Lung (tissue), 12 donors: ENCODE data around the gene FOXJ2. TPM values are rescaled to one million over a fixed set of nuclear protein-coding genes. Genes with fewer than 3 reads are reported as not detected.

Source experiments
- ATAC-seq: fragments of 200-7000 bp; cut with Tn5 transposase; one replicate; pipeline ENCODE4 v1.9.1; 2020; ENCODE audit warnings: moderate number of reproducible peaks; ENCODE audit not compliant: insufficient read depth, low FRiP score
- DNase-seq, 3 donors: peaks; one replicate each; pipeline ENCODE4 v3.0.0-alpha.2; 2013 to 2017
- H3K27ac ChIP-seq, 2 donors: one replicate each; pipeline ENCODE4 v1.5.1; 2013; ENCODE audit warnings: mild to moderate bottlenecking in 2 of 2, moderate library complexity in 2 of 2, control low read depth in 1 of 2, inconsistent platforms in 1 of 2, low read depth in 1 of 2, low read length in 1 of 2
- H3K27me3 ChIP-seq, 3 donors: one replicate each; pipeline ENCODE4 v1.5.1; 2013; ENCODE audit warnings: low read length in 2 of 3; ENCODE audit not compliant: control insufficient read depth in 3 of 3, insufficient read depth in 3 of 3
- H3K36me3 ChIP-seq, 4 donors: one replicate each; pipeline ENCODE4 v1.5.1; 2013; ENCODE audit warnings: low read length in 4 of 4, mild to moderate bottlenecking in 1 of 4, moderate library complexity in 1 of 4; ENCODE audit not compliant: control insufficient read depth in 4 of 4, insufficient read depth in 4 of 4
- H3K4me1 ChIP-seq, 5 donors: one replicate each; pipeline ENCODE4 v1.5.1; 2013; ENCODE audit warnings: low read length in 5 of 5, mild to moderate bottlenecking in 2 of 5, moderate library complexity in 1 of 5; ENCODE audit not compliant: control insufficient read depth in 5 of 5, insufficient read depth in 5 of 5
- H3K4me3 ChIP-seq: one replicate; pipeline ENCODE4 v1.5.1; 2013; ENCODE audit warnings: mild to moderate bottlenecking, control low read depth, moderate library complexity
- H3K9ac ChIP-seq, 2 donors: one replicate each; pipeline ENCODE4 v1.5.1; 2013; ENCODE audit warnings: low read length in 2 of 2, control low read depth in 1 of 2; ENCODE audit not compliant: insufficient read depth in 1 of 2
- H3K9me3 ChIP-seq, 4 donors: one replicate each; pipeline ENCODE4 v1.5.1; 2013; ENCODE audit warnings: low read length in 3 of 4, mild to moderate bottlenecking in 1 of 4, moderate library complexity in 1 of 4; ENCODE audit not compliant: control insufficient read depth in 4 of 4, insufficient read depth in 3 of 4
- WGBS, 2 donors: extraction: QIAGEN DNeasy Blood & Tissue Kit; methylation state at CpG; one replicate each; pipeline ENCODE4 v1.1.7; 2013; 5-methylcytosine and 5-hydroxymethylcytosine counted together
- polyA plus RNA-seq, 2 donors: library from polyadenylated mRNA; stranded (reverse); fragments of 200-250 nt; gene quantifications; one replicate each; pipeline ENCODE4 v1.2.1, GENCODE V29; 2013
- total RNA-seq, 2 donors: library from RNA; depleted of rRNA in 1 of 2; stranded (reverse); fragments of >200 nt in 1 of 2; gene quantifications; one replicate each; pipeline ENCODE4 v1.2.1, GENCODE V29; 2014 to 2021
- TF ChIP-seq, protein P1 (sequence below): IDR thresholded peaks from 2 replicates; pipeline ENCODE4 v1.5.1; 2012; ENCODE audit warnings: mild to moderate bottlenecking; ENCODE audit errors: control extremely low read depth, extremely low read depth
- donor health status: control.
- donor health status: control.
- donor health status: Bipolar disorder and iron deficiency.
- donor health status: healthy.
- donor health status: DM: yes; HTN: yes; CAD: no.

FOXJ2 gene
- total and polyA plus RNA-seq, 4 donors = 8.3 to 16.7 (median 11.8) TPM

DNA sequence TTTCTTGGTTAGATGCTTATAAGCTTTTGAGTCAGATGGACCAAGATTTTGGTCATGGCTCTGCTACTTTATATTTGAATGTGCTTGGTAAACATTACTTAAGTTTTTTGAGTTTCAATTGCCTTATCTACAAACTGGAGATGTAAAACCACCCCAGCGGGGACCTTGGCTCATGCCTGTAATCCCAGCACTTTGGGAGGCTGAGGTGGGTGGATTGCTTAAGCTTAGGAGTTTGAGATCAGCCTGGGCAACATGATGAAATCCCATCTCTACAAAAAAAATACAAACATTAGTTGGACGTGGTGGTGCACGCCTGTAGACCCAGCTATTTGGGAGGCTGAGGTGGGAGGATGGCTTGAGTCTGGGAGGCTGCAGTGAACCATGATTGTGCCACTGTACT lies 60.8 kb downstream of the FOXJ2 start:
- ATAC-seq = no peak
- DNase-seq = no peak
- TF ChIP-seq, protein P1, sequence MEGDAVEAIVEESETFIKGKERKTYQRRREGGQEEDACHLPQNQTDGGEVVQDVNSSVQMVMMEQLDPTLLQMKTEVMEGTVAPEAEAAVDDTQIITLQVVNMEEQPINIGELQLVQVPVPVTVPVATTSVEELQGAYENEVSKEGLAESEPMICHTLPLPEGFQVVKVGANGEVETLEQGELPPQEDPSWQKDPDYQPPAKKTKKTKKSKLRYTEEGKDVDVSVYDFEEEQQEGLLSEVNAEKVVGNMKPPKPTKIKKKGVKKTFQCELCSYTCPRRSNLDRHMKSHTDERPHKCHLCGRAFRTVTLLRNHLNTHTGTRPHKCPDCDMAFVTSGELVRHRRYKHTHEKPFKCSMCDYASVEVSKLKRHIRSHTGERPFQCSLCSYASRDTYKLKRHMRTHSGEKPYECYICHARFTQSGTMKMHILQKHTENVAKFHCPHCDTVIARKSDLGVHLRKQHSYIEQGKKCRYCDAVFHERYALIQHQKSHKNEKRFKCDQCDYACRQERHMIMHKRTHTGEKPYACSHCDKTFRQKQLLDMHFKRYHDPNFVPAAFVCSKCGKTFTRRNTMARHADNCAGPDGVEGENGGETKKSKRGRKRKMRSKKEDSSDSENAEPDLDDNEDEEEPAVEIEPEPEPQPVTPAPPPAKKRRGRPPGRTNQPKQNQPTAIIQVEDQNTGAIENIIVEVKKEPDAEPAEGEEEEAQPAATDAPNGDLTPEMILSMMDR = no peak
- Histone ChIP-seq H3K4me3 (no peak overlapping the region), H3K9me3 (no peaks in the 10 kb centered on the region), H3K9ac (no peak overlapping the region), H3K27me3 (no peaks in the 10 kb centered on the region), H3K27ac (no peak overlapping the region), H3K4me1 (peaks cover 0 to 2% (median 0%) of the 10 kb centered on the region in 5 donors), H3K36me3 (peaks cover 27 to 62% (median 51%) of the 10 kb centered on the region in 4 donors)
- 92 to 94% methylated on average over 3 of the region's 3 CpGs for WGBS, 2 donors

DNA sequence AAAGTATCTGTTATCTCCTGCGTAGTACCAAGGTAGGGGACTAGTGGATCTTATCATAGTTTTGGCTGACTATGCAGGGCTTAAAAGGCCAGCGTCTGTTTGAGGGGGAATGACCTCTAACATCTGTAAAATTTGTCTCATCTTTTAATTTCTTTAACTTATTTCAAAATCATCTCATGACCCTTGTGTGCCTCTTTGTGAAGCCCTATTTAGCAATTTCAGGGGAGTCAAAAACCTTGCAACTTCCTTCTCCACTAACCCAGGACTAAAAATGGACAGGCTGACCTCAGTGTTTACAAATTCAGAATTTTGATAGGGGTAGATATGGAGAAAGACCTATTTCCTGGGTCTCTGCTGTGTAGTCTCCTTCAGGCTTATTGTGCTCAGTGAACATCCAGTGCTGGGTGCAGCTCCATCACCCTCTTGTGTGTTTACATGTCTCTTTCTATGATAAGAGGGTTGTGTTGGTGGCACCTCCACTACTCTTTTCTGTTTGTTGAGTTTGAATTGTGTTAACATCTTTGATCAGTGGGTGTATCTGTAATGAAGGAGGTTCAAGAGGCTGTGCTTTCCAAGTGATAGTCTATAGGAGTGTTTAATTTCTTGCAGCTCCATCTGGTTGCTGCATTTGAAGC lies 63.9 kb downstream of the FOXJ2 start:
- Histone ChIP-seq H3K9me3 (no peaks in the 10 kb centered on the region), H3K27ac (no peak overlapping the region), H3K4me3 (no peak overlapping the region), H3K9ac (no peak overlapping the region), H3K27me3 (no peaks in the 10 kb centered on the region), H3K36me3 (peaks cover 27 to 49% (median 41%) of the 10 kb centered on the region in 4 donors), H3K4me1 (no peaks in the 10 kb centered on the region)
- no peak for ATAC-seq
- TF ChIP-seq, protein P1 = no peak
- no peak for DNase-seq
- 67 to 81% methylated on average over 2 of the region's 2 CpGs for WGBS, 2 donors

DNA sequence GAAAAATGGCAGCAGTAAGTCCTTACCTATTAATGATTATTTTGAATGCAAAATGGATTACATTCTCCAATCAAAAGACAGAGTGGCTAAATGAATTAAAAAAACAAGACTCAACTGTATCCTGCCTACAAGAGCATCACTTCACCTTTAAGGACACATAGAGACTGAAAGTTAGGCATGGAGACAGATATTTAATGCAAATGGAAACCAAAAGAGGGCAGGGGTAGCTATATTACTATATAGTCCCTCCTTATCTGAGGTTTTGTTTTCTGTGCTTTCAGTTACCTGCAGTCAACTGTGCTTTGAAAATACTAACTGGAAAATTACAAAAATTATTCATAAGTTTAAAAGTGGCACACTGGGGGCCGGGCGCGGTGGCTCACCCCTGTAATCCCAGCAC lies 66.7 kb downstream of the FOXJ2 start:
- TF ChIP-seq, protein P1 = no peak
- DNase-seq (no peak), ATAC-seq (no peak)
- Histone ChIP-seq H3K27ac (no peak overlapping the region), H3K4me1 (no peaks in the 10 kb centered on the region), H3K9me3 (peaks cover 0 to 3% (median 0%) of the 10 kb centered on the region in 4 donors), H3K36me3 (peaks cover 12 to 29% (median 21%) of the 10 kb centered on the region in 4 donors), H3K27me3 (no peaks in the 10 kb centered on the region), H3K9ac (no peak overlapping the region), H3K4me3 (no peak overlapping the region)
- WGBS, 2 donors = 96 to 98% methylated on average over 3 of the region's 3 CpGs

Other genes starting within 250 kb of the FOXJ2 start
- gene NANOG, start 243.3 kb upstream of the FOXJ2 start, total RNA-seq = under 1 TPM; 0.23 to 0.49 TPM
- not detected for gene NANOG, start 243.3 kb upstream of the FOXJ2 start, polyA plus RNA-seq
- gene SLC2A14, start 159.8 kb upstream of the FOXJ2 start, total RNA-seq = under 1 TPM in 1 of 2 donors, not detected in 1; 0.12 TPM
- under 1 TPM in 1 of 2 donors, not detected in 1; 0.17 TPM for gene SLC2A14, start 159.8 kb upstream of the FOXJ2 start, polyA plus RNA-seq
- gene SLC2A3, start 96.5 kb upstream of the FOXJ2 start, total RNA-seq = 100 to 1,000 TPM; 112 to 435 TPM
- gene SLC2A3, start 96.5 kb upstream of the FOXJ2 start, polyA plus RNA-seq = 100 to 1,000 TPM in 1 of 2 donors, 10 to 100 TPM in 1; 13.4 to 140 TPM
- 10 to 100 TPM; 10.3 to 42.2 TPM for gene C3AR1, start 33.6 kb downstream of the FOXJ2 start, total RNA-seq
- 100 to 1,000 TPM in 1 of 2 donors, 1 to 10 TPM in 1; 6.9 to 209 TPM for gene C3AR1, start 33.6 kb downstream of the FOXJ2 start, polyA plus RNA-seq
- gene NECAP1, start 49.6 kb downstream of the FOXJ2 start, total RNA-seq = 10 to 100 TPM; 39.5 to 44.3 TPM
- 10 to 100 TPM; 25.5 to 28.9 TPM for gene NECAP1, start 49.6 kb downstream of the FOXJ2 start, polyA plus RNA-seq
- gene CLEC4A, start 90.9 kb downstream of the FOXJ2 start, total RNA-seq = 10 to 100 TPM in 1 of 2 donors, 1 to 10 TPM in 1; 4.2 to 14.1 TPM
- gene CLEC4A, start 90.9 kb downstream of the FOXJ2 start, polyA plus RNA-seq = 10 to 100 TPM in 1 of 2 donors, 1 to 10 TPM in 1; 5.5 to 32.8 TPM
- under 1 TPM in 1 of 2 donors, not detected in 1; 0.28 TPM for gene ZNF705A, start 124.3 kb downstream of the FOXJ2 start, total RNA-seq
- under 1 TPM in 1 of 2 donors, not detected in 1; 0.02 TPM for gene ZNF705A, start 124.3 kb downstream of the FOXJ2 start, polyA plus RNA-seq
- under 1 TPM; 0.14 to 0.58 TPM for gene FAM90A1, start 194.9 kb downstream of the FOXJ2 start, total RNA-seq
- gene FAM90A1, start 194.9 kb downstream of the FOXJ2 start, polyA plus RNA-seq = under 1 TPM; 0.24 to 0.35 TPM